ENCODE data around the gene LLGL2. TPM values are rescaled to one million over a fixed set of nuclear protein-coding genes. Genes with fewer than 3 reads are reported as not detected.
A peak's percentile ranks its signal among the peaks of the same experiment; 100 is the strongest.

Gene LLGL2
- total RNA-seq, 4 donors from 2014 or later, result 0.78 to 7.1 (median 1.4) TPM

- peaks cover 35 to 42% of the 10 kb centered on the region in 2 donors for H3K4me1 ChIP-seq
- in situ Hi-C loops (cut with MboI; ENCODE audit: low sequenced_read_pairs in 4 of 4), result no loop called here
- TF ChIP-seq POLR2A (IDR thresholded peaks at IDR 0.05), result no peak
- no peak for TF ChIP-seq CTCF (IDR thresholded peaks at IDR 0.05 in 4 of 5, conservative IDR thresholded peaks at IDR 0.05 in 1 of 5)
- H3K27ac ChIP-seq, result peak overlapping the region; percentile 62 to 94 (median 82)
- intact Hi-C loops (cut with DNase I; ENCODE audit: low total_unique reads), result no loop called here
- ATAC-seq (no peak), DNase-seq (no peak)
- no peaks in the 10 kb centered on the region for H3K9me3 ChIP-seq
- H3K27me3 ChIP-seq, result no peaks in the 10 kb centered on the region
- H3K4me3 ChIP-seq, result peak overlapping the region in 3 of 4 donors; percentile 4 to 29 (median 25)
- peaks cover 0 to 27% of the 10 kb centered on the region in 2 donors for H3K36me3 ChIP-seq
Measured at GRCh38 chr17:75508931-75509361, 16.6 kb upstream of the LLGL2 start.

GRCh38 chr17:75509528-75510258 is 15.8 kb upstream of the LLGL2 start:
- H3K27ac ChIP-seq, result peak overlapping the region; percentile 91 to 95 (median 93)
- H3K4me1 ChIP-seq, result peaks cover 42 to 49% of the 10 kb centered on the region in 2 donors
- intact Hi-C loops (cut with DNase I; ENCODE audit: low total_unique reads) (loop anchor here (10.0 kb wide), 2 partner anchors 215 to 245 kb away; partner anchors contain the start of genes GGA3 and MRPS7), in situ Hi-C loops (cut with MboI; ENCODE audit: low sequenced_read_pairs in 4 of 4) (loop anchor here (5.0 to 10.0 kb wide), 2 partner anchors 82 to 85 kb away; no protein-coding TSS in a partner anchor)
- peak overlapping the region in 3 of 4 donors; percentile 4 to 29 (median 25) for H3K4me3 ChIP-seq
- H3K36me3 ChIP-seq, result peaks cover 0 to 27% of the 10 kb centered on the region in 2 donors
- ATAC-seq (peak; percentile 25 to 27), DNase-seq (peak in 1 of 2 donors; percentile 27)
- no peak for TF ChIP-seq CTCF (IDR thresholded peaks at IDR 0.05 in 4 of 5, conservative IDR thresholded peaks at IDR 0.05 in 1 of 5)
- TF ChIP-seq POLR2A (IDR thresholded peaks at IDR 0.05), result peak in 1 of 2 donors; percentile 47
- H3K9me3 ChIP-seq, result no peaks in the 10 kb centered on the region
- no peaks in the 10 kb centered on the region for H3K27me3 ChIP-seq

DNA sequence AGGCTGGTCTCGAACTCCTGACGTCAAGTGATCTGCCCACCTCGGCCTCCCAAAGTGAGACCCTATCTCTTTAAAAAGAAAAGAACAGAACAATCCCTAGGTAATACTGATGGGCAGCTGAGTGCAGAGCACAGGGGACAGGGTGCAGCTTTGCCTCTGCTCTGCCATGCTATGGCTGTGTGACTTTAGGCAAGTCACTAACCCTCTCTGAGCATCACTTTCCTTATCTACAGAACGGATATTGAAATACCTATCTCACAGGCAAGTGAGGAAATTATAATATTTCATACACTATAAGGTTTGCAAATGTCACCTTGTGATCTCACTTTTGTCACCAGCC is 14.3 kb upstream of the LLGL2 start:
- intact Hi-C loops (cut with DNase I; ENCODE audit: low total_unique reads) (loop anchor here (10.0 kb wide), 2 partner anchors 216 to 246 kb away; partner anchors contain the start of genes GGA3 and MRPS7), in situ Hi-C loops (cut with MboI; ENCODE audit: low sequenced_read_pairs in 4 of 4) (loop anchor here (5.0 to 10.0 kb wide), 2 partner anchors 84 to 86 kb away; no protein-coding TSS in a partner anchor)
- TF ChIP-seq CTCF (IDR thresholded peaks at IDR 0.05 in 4 of 5, conservative IDR thresholded peaks at IDR 0.05 in 1 of 5), result no peak
- TF ChIP-seq POLR2A (IDR thresholded peaks at IDR 0.05), result no peak
- Histone ChIP-seq H3K27ac (peak overlapping the region; percentile 91 to 95 (median 93)), H3K4me3 (peak overlapping the region in 3 of 4 donors; percentile 35 to 95 (median 81)), H3K4me1 (peaks cover 42 to 50% of the 10 kb centered on the region in 2 donors), H3K9me3 (no peaks in the 10 kb centered on the region), H3K36me3 (peaks cover 0 to 13% of the 10 kb centered on the region in 2 donors), H3K27me3 (no peaks in the 10 kb centered on the region)
- DNase-seq (no peak), ATAC-seq (no peak)

- TF ChIP-seq POLR2A (IDR thresholded peaks at IDR 0.05) (peak in 1 of 2 donors; percentile 7), CTCF (IDR thresholded peaks at IDR 0.05 in 4 of 5, conservative IDR thresholded peaks at IDR 0.05 in 1 of 5) (no peak)
- in situ Hi-C loops (cut with MboI; ENCODE audit: low sequenced_read_pairs in 4 of 4) (loop anchor here (5.0 to 10.0 kb wide), 2 partner anchors 85 to 87 kb away; no protein-coding TSS in a partner anchor), intact Hi-C loops (cut with DNase I; ENCODE audit: low total_unique reads) (loop anchor here (10.0 kb wide), 2 partner anchors 217 to 247 kb away; partner anchors contain the start of genes GGA3 and MRPS7)
- DNase-seq (no peak), ATAC-seq (no peak)
- Histone ChIP-seq H3K4me3 (peak overlapping the region; percentile 35 to 95 (median 87)), H3K36me3 (peaks cover 0 to 7% of the 10 kb centered on the region in 2 donors), H3K27me3 (no peaks in the 10 kb centered on the region), H3K4me1 (peaks cover 42 to 53% of the 10 kb centered on the region in 2 donors), H3K27ac (peak overlapping the region; percentile 91 to 95 (median 93)), H3K9me3 (no peaks in the 10 kb centered on the region)
Measured at GRCh38 chr17:75511610-75512575, 13.6 kb upstream of the LLGL2 start.
